ENCODE measurements around the gene NXPH3.

The NXPH3 gene

GRCh38 chr17:49592263-49592662 lies 16.6 kb downstream of the NXPH3 start:
- no peak for DNase-seq (ENCODE audit: low read depth, low spot score)

- no peak for DNase-seq (ENCODE audit: low read depth, low spot score)
Observed at GRCh38 chr17:49595328-49595727, 19.7 kb downstream of the NXPH3 start.

GRCh38 chr17:49595980-49596379 lies 20.3 kb downstream of the NXPH3 start:
- DNase-seq (ENCODE audit: low read depth, low spot score), result no peak

GRCh38 chr17:49596613-49597244 lies 21.1 kb downstream of the NXPH3 start:
- no peak for DNase-seq (ENCODE audit: low read depth, low spot score)

GRCh38 chr17:49597436-49597835 lies 21.8 kb downstream of the NXPH3 start:
- no peak for DNase-seq (ENCODE audit: low read depth, low spot score)

GRCh38 chr17:49597928-49598655 lies 22.4 kb downstream of the NXPH3 start:
- DNase-seq (ENCODE audit: low read depth, low spot score), result no peak

GRCh38 chr17:49598918-49599317 lies 23.2 kb downstream of the NXPH3 start:
- DNase-seq (ENCODE audit: low read depth, low spot score), result no peak

GRCh38 chr17:49600949-49601348 lies 25.3 kb downstream of the NXPH3 start:
- DNase-seq (ENCODE audit: low read depth, low spot score), result no peak

GRCh38 chr17:49602783-49603182 lies 27.1 kb downstream of the NXPH3 start:
- no peak for DNase-seq (ENCODE audit: low read depth, low spot score)

GRCh38 chr17:49603238-49603637 lies 27.6 kb downstream of the NXPH3 start:
- no peak for DNase-seq (ENCODE audit: low read depth, low spot score)

GRCh38 chr17:49603720-49604119 lies 28.0 kb downstream of the NXPH3 start:
- DNase-seq (ENCODE audit: low read depth, low spot score), result no peak

- DNase-seq (ENCODE audit: low read depth, low spot score), result no peak
Observed at GRCh38 chr17:49604314-49604869, 28.7 kb downstream of the NXPH3 start.

GRCh38 chr17:49610883-49611584 lies 35.4 kb downstream of the NXPH3 start:
- no peak for DNase-seq (ENCODE audit: low read depth, low spot score)

GRCh38 chr17:49612726-49613125 lies 37.1 kb downstream of the NXPH3 start:
- no peak for DNase-seq (ENCODE audit: low read depth, low spot score)

- no peak for DNase-seq (ENCODE audit: low read depth, low spot score)
Observed at GRCh38 chr17:49613182-49613800, 37.6 kb downstream of the NXPH3 start.

GRCh38 chr17:49616086-49616485 lies 40.4 kb downstream of the NXPH3 start:
- DNase-seq (ENCODE audit: low read depth, low spot score), result no peak

GRCh38 chr17:49616601-49617131 lies 41.0 kb downstream of the NXPH3 start:
- DNase-seq (ENCODE audit: low read depth, low spot score), result no peak

- no peak for DNase-seq (ENCODE audit: low read depth, low spot score)
Observed at GRCh38 chr17:49618028-49618611, 42.4 kb downstream of the NXPH3 start.

- DNase-seq (ENCODE audit: low read depth, low spot score), result no peak
Observed at GRCh38 chr17:49621420-49621819, 45.7 kb downstream of the NXPH3 start.

GRCh38 chr17:49621946-49622529 lies 46.4 kb downstream of the NXPH3 start:
- DNase-seq (ENCODE audit: low read depth, low spot score), result no peak

- DNase-seq (ENCODE audit: low read depth, low spot score), result no peak
Observed at GRCh38 chr17:49624896-49625295, 49.2 kb downstream of the NXPH3 start.

Data from activated CD4-positive, CD25-positive, alpha-beta regulatory T cell treated with anti-CD3 and anti-CD28 coated beads, Interleukin-2, amount 50 U/mL, for 16 hours (primary cell).